GM08714 (cell line): ENCODE measurements around the gene LCE2B.
"Not testable (repeated sequence)": the region's sequence is repeated elsewhere in the genome, so short reads cannot be mapped to it uniquely, and the experiment has no call there.

ENCODE experiments used
- H3K4me3 ChIP-seq: fragments of 200-500 bp; sonication (Bioruptor generic); 2 replicates; pipeline ENCODE4 v1.5.1; 2014; ENCODE audit warnings: mild to moderate bottlenecking, low read length, inconsistent platforms
- ZNF274 ChIP-seq: IDR thresholded peaks from 2 replicates; pipeline ENCODE4 v1.6.1; 2012; ENCODE audit warnings: mild to moderate bottlenecking, low read depth, low read length

LCE2B gene

DNA sequence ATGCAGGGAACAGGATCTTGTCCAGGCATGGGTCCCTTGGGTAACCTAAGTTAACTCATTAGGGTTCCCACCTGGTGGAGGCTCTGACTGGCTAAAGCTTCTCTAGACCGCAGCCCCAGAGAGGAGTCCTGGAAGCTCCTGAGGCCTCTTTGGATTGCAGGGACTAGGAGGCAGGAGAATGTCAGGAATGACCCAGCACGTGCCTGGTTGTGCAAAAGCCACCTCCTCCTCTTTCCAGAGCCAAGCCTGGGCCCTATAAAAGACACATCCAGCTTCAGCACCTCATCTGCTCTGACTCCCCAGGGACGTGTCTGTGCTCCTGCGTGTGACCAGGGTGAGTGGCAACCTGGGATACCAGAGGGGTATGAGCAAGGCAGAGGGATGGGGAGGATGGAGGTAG, at the start of gene LCE2B:
Gene LCE2B, plus strand, starts transcription at position 301 of the 400 bp plus-strand sequence. CDS start 721 bp downstream, outside the sequence.
- H3K4me3 ChIP-seq: not testable (repeated sequence)

DNA sequence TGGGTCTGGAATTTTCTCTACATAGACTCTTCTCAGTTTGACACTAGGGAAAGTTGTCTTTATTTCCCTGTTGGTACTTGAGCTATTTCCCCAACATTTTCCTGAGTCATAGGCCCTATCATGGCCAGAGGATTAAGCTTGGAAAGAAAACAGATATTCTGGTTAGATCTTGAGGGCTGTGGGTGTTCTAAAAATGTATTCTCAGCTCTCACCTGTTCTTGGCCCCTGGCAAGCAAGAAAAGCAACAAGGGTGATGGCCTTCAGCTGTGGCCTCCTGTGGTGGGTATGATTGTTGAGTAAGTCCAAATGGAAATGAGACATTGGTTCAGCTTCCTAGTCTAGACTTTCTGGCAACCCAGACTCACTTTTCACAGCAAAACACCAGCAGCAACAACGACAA, 45.6 kb upstream of the LCE2B start:
- no peak overlapping the region for H3K4me3 ChIP-seq
- no peak for TF ChIP-seq ZNF274

GRCh38 chr1:152643945-152644344, 42.0 kb upstream of the LCE2B start:
- H3K4me3 ChIP-seq: no peak overlapping the region
- no peak for TF ChIP-seq ZNF274

DNA sequence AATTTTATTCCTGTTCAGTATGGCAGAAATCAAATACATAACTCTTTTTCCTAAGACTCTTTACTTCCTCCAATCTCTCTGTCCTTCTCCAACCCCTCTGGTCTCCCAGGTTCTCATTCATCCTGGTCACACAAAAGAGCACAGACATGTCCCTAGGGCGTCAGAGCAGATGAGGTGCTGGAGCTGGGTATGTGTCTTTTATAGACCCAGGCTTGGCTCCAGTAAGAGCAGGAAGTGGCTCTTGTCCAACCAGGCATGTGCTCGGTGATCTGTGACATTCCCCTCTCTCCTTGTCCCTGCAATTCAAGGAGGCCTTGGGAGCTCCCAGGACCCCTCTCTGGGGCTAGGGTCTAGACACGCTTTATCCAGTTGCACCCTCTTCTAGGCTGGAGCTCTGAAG, 40.8 kb upstream of the LCE2B start:
- no peak overlapping the region for H3K4me3 ChIP-seq
- TF ChIP-seq ZNF274: no peak

DNA sequence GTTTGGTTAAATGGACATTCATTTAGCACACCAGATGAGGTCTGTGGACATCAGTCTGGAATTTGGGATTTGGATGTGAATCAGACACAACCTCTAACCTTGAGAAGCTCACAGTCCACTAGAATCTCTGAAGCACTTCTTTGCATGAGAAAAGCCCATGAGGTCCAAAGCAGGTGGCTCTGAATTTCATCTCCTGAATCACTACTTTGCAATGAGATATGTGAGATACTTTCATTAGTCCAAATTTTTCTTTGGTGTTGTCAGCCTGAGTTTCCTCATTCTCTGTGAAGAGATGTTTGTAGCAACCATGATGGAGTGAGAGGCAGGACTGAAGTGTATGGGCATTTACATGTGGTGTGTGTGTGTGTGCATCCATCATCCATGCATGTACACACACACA, 39.3 kb upstream of the LCE2B start:
- no peak overlapping the region for H3K4me3 ChIP-seq
- no peak for TF ChIP-seq ZNF274

GRCh38 chr1:152654110-152654509, 31.8 kb upstream of the LCE2B start:
- TF ChIP-seq ZNF274: no peak
- no peak overlapping the region for H3K4me3 ChIP-seq

DNA sequence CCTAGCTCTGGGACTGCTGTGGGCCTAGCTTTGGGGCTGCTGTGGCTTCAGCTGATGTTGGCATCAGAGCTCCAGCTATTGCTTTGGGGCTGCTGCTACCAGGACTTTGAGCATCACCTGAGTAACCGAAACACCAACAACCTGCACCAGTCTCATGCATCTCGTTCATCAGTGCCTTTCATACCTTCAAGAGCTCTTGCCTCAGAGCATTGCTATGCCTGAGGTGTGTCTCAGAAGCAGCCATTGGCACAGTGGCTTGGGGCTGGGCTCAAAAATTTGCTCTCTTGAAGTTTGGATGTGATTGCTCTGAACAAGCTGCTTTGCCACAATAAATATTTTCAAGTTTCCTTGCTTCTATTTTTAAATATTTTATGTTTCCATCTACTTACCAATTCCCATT, 29.5 kb upstream of the LCE2B start:
- H3K4me3 ChIP-seq: no peak overlapping the region
- no peak for TF ChIP-seq ZNF274

- H3K4me3 ChIP-seq: no peak overlapping the region
- TF ChIP-seq ZNF274: no peak
Observed at GRCh38 chr1:152657677-152658076, 28.2 kb upstream of the LCE2B start.

- TF ChIP-seq ZNF274: no peak
- H3K4me3 ChIP-seq: no peak overlapping the region
Observed at GRCh38 chr1:152658649-152659048, 27.3 kb upstream of the LCE2B start.

- no peak for TF ChIP-seq ZNF274
- H3K4me3 ChIP-seq: no peak within 1 kb of the TSS
Observed at GRCh38 chr1:152663098-152663497, 22.8 kb upstream of the LCE2B start, which contains the start of gene LCE2D. LCE2D (plus strand) TSS chr1:152663380; CDS start chr1:152664106, 726 bp downstream.

- H3K4me3 ChIP-seq: not testable (repeated sequence)
Observed at GRCh38 chr1:152666171-152666570, 19.8 kb upstream of the LCE2B start.

DNA sequence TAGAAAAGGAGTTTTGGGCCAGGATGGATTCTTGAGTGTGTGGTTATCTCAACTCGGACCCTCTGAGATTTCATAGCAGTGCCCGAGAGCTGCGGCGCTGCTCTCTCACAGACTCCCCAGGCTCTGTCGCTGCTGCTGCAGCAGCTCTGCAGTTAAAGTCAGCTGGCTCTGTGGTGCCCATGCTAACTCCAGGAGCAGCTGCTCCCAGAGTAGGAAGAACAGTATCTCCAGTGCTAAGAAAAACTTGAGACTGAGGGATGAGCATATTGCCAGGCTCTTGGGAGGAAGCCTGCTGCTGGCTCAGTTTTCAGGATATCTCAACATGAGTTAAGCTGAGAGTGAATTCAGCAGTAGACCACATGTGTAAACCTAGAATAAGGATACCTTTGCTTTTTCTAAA, 18.3 kb upstream of the LCE2B start:
- no peak overlapping the region for H3K4me3 ChIP-seq
- TF ChIP-seq ZNF274: no peak

GRCh38 chr1:152673016-152673415, 12.9 kb upstream of the LCE2B start:
- H3K4me3 ChIP-seq: no peak overlapping the region
- no peak for TF ChIP-seq ZNF274

GRCh38 chr1:152674983-152675382, 10.9 kb upstream of the LCE2B start, which contains the start of gene LCE2C:
LCE2C (plus strand) TSS chr1:152675279; CDS start chr1:152676016, 737 bp downstream.
- not testable (repeated sequence) for H3K4me3 ChIP-seq

DNA sequence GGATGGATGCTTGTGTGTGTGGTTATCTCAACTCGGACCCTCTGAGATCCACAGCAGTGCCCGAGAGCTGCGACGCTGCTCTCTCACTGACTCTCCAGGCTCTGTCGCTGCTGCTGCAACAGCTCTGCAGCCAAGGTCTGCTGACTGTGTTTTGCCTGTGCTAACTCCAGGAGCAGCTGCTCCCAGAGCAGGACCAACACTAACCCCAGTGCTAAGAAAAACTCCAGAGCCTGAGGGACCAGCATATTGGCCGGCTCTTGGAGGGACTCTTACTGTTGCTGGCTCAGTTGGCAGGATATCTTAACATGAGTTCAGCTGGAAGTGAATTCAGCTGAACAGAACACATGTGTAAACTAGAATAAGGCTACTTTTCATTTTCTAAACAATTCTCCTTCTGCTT, 6.5 kb upstream of the LCE2B start:
- H3K4me3 ChIP-seq: no peak overlapping the region
- TF ChIP-seq ZNF274: no peak

- no peak overlapping the region for H3K4me3 ChIP-seq
- no peak for TF ChIP-seq ZNF274
Observed at GRCh38 chr1:152681616-152682015, 4.3 kb upstream of the LCE2B start.

- TF ChIP-seq ZNF274: no peak
- H3K4me3 ChIP-seq: no peak overlapping the region
Observed at GRCh38 chr1:152683846-152684245, 2.1 kb upstream of the LCE2B start.
